K562 (cell line): Measurements from ENCODE around the gene KLHL18. TPM values are rescaled to one million over a fixed set of nuclear protein-coding genes. Genes with fewer than 3 reads are reported as not detected.

Experiments
- CBX2 ChIP-seq: fragments of 200-600 bp; sonication (generic); IDR thresholded peaks from one replicate; pipeline ENCODE4 v1.6.1; 2012; ENCODE audit warnings: mild to moderate bottlenecking, low read length, inconsistent platforms; ENCODE audit not compliant: insufficient read depth, poor library complexity, severe bottlenecking
- CCNT2 ChIP-seq: IDR thresholded peaks from 2 replicates; pipeline ENCODE4 v1.6.1; 2011; ENCODE audit warnings: borderline replicate concordance, low read depth, mild to moderate bottlenecking, moderate library complexity, mixed read lengths, low read length; ENCODE audit not compliant: insufficient read length; ENCODE audit errors: extremely low read depth
- HNRNPK ChIP-seq: fragments of 200-400 bp; formaldehyde crosslinking; IDR thresholded peaks from one replicate; pipeline ENCODE4 v1.6.1; 2018; ENCODE audit warnings: mild to moderate bottlenecking, low read depth, low read length; ENCODE audit not compliant: poor library complexity, severe bottlenecking
- KLF10 ChIP-seq: fragments of 250-450 bp; sonication (Bioruptor Pico); IDR thresholded peaks from 2 replicates; pipeline ENCODE4 v1.6.1; 2021; ENCODE audit warnings: matching md5 sums
- MBD1 ChIP-seq: fragments of 250-450 bp; sonication (Bioruptor Pico); IDR thresholded peaks from 2 replicates; pipeline ENCODE4 v1.8.0; 2022; ENCODE audit warnings: inconsistent platforms
- RBM22 ChIP-seq: fragments of 200-400 bp; formaldehyde crosslinking; IDR thresholded peaks from 2 replicates; pipeline ENCODE4 v1.6.1; 2018; ENCODE audit warnings: low read length, low read depth; ENCODE audit not compliant: poor library complexity, severe bottlenecking
- U2AF2 ChIP-seq: fragments of 200-400 bp; formaldehyde crosslinking; optimal IDR thresholded peaks from 2 replicates; pipeline ENCODE3; 2017; ENCODE audit warnings: low read depth, mild to moderate bottlenecking, low read length
- ZNF232 ChIP-seq: sonication (generic); formaldehyde crosslinking; IDR thresholded peaks from 2 replicates; pipeline ENCODE4 v1.8.0; 2022; ENCODE audit warnings: mild to moderate bottlenecking, missing genetic modification reagents
- polyA plus RNA-seq, 8 experiments: library from polyadenylated mRNA; depleted of rRNA in 4 of 8; stranded (reverse) in 5 of 8; unstranded in 3 of 8; fragments of >200 nt; fragmentation: Nextera tagmentation in 2 of 8; fragmentation: Illumina TruSeq in 1 of 8; extraction: Ambion mirVana in 2 of 8; extraction: Trizol in 1 of 8; gene quantifications; 2 replicates each; pipeline versions ENCODE4 v1.2.1 to v1.2.3, GENCODE V29; 2011 to 2014; ENCODE audit warnings: inconsistent platforms in 1 of 8, missing spikeins in 1 of 8
- total RNA-seq, 7 experiments: library from RNA; depleted of rRNA in 6 of 7; stranded (reverse); fragments of >200 nt in 6 of 7; fragmentation: Illumina TruSeq in 2 of 7; extraction: Trizol in 2 of 7; gene quantifications; 2 replicates each; pipeline versions ENCODE4 v1.2.1 to v1.2.3, GENCODE V29; 2011 to 2021; ENCODE audit warnings: low replicate concordance in 1 of 7

KLHL18 gene
- total and polyA plus RNA-seq, 9 of the 15 experiments (the other 6 are each of a cell fraction or from before 2014, with no cell fraction given): 26.7 to 97.5 (median 48.7) TPM

GRCh38 chr3:47381317-47382157 lies 98.8 kb downstream of the KLHL18 start (continued):
- TF ChIP-seq CCNT2: peak; percentile 15
- no peak for TF ChIP-seq HNRNPK
- TF ChIP-seq RBM22: no peak
- no peak for TF ChIP-seq MBD1 (CRISPR knock-in tag)
- no peak for TF ChIP-seq KLF10
- TF ChIP-seq CBX2: no peak
- peak; percentile 88; the same call in 1 of the 2 replicates for TF ChIP-seq ZNF232 (CRISPR knock-in tag)
- TF ChIP-seq U2AF2: no peak
